Brain microvascular endothelial cell (primary cell): ENCODE measurements around the gene DAPL1.

Experiments used
- DNase-seq: peaks from one replicate; pipeline ENCODE4 v3.0.0-alpha.2; 2020
- H3K27ac ChIP-seq: fragments of 250-450 bp; sonication (Bioruptor Pico); 2 replicates; pipeline ENCODE4 v1.5.1; 2020; ENCODE audit warnings: mild to moderate bottlenecking, moderate library complexity
- H3K27me3 ChIP-seq: fragments of 250-450 bp; sonication (Bioruptor Pico); replicated peaks from 2 replicates; pipeline ENCODE4 v1.5.1; 2020; ENCODE audit warnings: mild to moderate bottlenecking
- H3K36me3 ChIP-seq: fragments of 250-450 bp; sonication (Bioruptor Pico); replicated peaks from 2 replicates; pipeline ENCODE4 v1.5.1; 2020; ENCODE audit warnings: mild to moderate bottlenecking
- H3K4me3 ChIP-seq: 2 replicates; pipeline ENCODE4 v1.5.1; 2011; ENCODE audit warnings: low read depth, mild to moderate bottlenecking, control low read depth, low read length, moderate library complexity
- in situ Hi-C: cut with HindIII; loops from 2 replicates; pipeline ENCODE4 v1.10.0; 2017; ENCODE audit warnings: low sequenced_read_pairs, low pct_ligation_motif_present
- TF ChIP-seq, protein P1 (sequence below): IDR thresholded peaks from 2 replicates; pipeline ENCODE4 v1.5.1; 2011; ENCODE audit warnings: low read depth, mild to moderate bottlenecking, moderate library complexity, low read length, control low read depth, inconsistent platforms; ENCODE audit errors: missing control alignments

Gene DAPL1

GRCh38 chr2:158796652-158797051 is 1.5 kb downstream of the DAPL1 start:
- no peak for DNase-seq
- in situ Hi-C loops: no loop called here
- H3K4me3 ChIP-seq: no peak overlapping the region
- TF ChIP-seq, protein P1, sequence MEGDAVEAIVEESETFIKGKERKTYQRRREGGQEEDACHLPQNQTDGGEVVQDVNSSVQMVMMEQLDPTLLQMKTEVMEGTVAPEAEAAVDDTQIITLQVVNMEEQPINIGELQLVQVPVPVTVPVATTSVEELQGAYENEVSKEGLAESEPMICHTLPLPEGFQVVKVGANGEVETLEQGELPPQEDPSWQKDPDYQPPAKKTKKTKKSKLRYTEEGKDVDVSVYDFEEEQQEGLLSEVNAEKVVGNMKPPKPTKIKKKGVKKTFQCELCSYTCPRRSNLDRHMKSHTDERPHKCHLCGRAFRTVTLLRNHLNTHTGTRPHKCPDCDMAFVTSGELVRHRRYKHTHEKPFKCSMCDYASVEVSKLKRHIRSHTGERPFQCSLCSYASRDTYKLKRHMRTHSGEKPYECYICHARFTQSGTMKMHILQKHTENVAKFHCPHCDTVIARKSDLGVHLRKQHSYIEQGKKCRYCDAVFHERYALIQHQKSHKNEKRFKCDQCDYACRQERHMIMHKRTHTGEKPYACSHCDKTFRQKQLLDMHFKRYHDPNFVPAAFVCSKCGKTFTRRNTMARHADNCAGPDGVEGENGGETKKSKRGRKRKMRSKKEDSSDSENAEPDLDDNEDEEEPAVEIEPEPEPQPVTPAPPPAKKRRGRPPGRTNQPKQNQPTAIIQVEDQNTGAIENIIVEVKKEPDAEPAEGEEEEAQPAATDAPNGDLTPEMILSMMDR: no peak
- no peaks in the 10 kb centered on the region for H3K36me3 ChIP-seq
- H3K27me3 ChIP-seq: peaks cover 7% of the 10 kb centered on the region
- no peak overlapping the region for H3K27ac ChIP-seq

- no peak for DNase-seq
- Histone ChIP-seq H3K27me3 (peaks cover 7% of the 10 kb centered on the region), H3K4me3 (no peak overlapping the region), H3K27ac (no peak overlapping the region), H3K36me3 (no peaks in the 10 kb centered on the region)
- TF ChIP-seq, protein P1: no peak
- in situ Hi-C loops: no loop called here
Observed at GRCh38 chr2:158797963-158798700, 3.0 kb downstream of the DAPL1 start.

GRCh38 chr2:158799181-158799580 is 4.1 kb downstream of the DAPL1 start:
- H3K36me3 ChIP-seq: no peaks in the 10 kb centered on the region
- no peak overlapping the region for H3K4me3 ChIP-seq
- TF ChIP-seq, protein P1: no peak
- peaks cover 7% of the 10 kb centered on the region for H3K27me3 ChIP-seq
- DNase-seq: no peak
- H3K27ac ChIP-seq: no peak overlapping the region
- in situ Hi-C loops: no loop called here

GRCh38 chr2:158803506-158803905 is 8.4 kb downstream of the DAPL1 start:
- H3K27me3 ChIP-seq: no peaks in the 10 kb centered on the region
- no peaks in the 10 kb centered on the region for H3K36me3 ChIP-seq
- H3K27ac ChIP-seq: no peak overlapping the region
- in situ Hi-C loops: no loop called here
- no peak overlapping the region for H3K4me3 ChIP-seq
- no peak for DNase-seq
- TF ChIP-seq, protein P1: no peak

GRCh38 chr2:158805255-158805654 is 10.1 kb downstream of the DAPL1 start:
- DNase-seq: no peak
- Histone ChIP-seq H3K27me3 (no peaks in the 10 kb centered on the region), H3K36me3 (no peaks in the 10 kb centered on the region), H3K4me3 (no peak overlapping the region), H3K27ac (no peak overlapping the region)
- in situ Hi-C loops: no loop called here
- TF ChIP-seq, protein P1: no peak

GRCh38 chr2:158805936-158806335 is 10.8 kb downstream of the DAPL1 start:
- DNase-seq: no peak
- TF ChIP-seq, protein P1: no peak
- in situ Hi-C loops: no loop called here
- H3K4me3 ChIP-seq: no peak overlapping the region
- no peak overlapping the region for H3K27ac ChIP-seq
- H3K27me3 ChIP-seq: peaks cover under 1% of the 10 kb centered on the region
- no peaks in the 10 kb centered on the region for H3K36me3 ChIP-seq
